Germinal center (tissue), 1 donor: Measurements from ENCODE around the gene TSN.

ENCODE experiments used
- DNase-seq: peaks from one replicate; pipeline ENCODE4 v3.0.0; 2012; ENCODE audit warnings: mixed read lengths, low spot score

Gene TSN

DNA sequence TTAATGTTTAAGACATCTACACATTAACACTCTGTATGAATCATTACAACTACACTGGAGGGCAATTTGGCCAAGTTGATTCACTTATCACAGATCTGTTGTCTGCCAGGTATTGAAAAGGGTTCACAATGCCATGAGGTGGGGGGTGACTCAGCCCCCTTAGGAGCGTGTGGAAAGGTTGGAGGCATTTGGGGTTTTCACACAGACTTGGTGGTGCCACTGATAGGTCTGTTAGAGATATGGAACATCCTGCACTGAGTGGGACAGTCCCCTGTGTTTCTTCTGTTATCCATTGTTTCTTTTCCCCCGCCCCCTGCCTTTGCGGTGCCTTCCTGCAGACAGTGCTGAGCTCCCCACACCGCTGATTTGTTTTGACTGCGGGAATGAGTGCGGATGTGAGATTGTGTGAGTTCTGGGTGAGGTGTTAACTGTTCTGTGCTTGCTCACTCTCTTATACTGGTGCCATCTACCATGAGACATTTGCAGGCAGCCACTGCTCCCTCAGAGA is 9.3 kb upstream of the TSN start:
- DNase-seq = no peak

- DNase-seq = no peak
Measured at GRCh38 chr2:121748202-121748601, 7.2 kb upstream of the TSN start.

DNA sequence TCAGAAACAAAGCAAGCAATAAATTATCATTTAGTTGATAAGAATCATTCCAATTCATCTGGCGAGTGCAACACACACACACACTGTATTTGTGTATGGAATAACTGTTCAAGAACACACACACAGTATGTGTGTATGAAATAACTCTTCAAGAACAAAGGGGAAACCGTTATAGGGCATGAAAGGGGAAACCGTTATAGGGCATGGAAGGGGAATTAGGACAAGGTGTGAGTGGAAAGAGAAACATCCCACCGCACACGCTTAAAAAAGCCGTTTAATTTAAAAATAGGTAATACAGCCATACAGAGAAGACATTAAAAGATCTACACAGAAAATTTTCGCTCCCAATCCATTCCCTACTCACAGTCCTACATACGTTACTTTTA is 607 bp upstream of the TSN start:
- no peak for DNase-seq

GRCh38 chr2:121764681-121765228 is 9.3 kb downstream of the TSN start:
- DNase-seq = no peak

GRCh38 chr2:121766624-121767023 is 11.2 kb downstream of the TSN start:
- no peak for DNase-seq

DNA sequence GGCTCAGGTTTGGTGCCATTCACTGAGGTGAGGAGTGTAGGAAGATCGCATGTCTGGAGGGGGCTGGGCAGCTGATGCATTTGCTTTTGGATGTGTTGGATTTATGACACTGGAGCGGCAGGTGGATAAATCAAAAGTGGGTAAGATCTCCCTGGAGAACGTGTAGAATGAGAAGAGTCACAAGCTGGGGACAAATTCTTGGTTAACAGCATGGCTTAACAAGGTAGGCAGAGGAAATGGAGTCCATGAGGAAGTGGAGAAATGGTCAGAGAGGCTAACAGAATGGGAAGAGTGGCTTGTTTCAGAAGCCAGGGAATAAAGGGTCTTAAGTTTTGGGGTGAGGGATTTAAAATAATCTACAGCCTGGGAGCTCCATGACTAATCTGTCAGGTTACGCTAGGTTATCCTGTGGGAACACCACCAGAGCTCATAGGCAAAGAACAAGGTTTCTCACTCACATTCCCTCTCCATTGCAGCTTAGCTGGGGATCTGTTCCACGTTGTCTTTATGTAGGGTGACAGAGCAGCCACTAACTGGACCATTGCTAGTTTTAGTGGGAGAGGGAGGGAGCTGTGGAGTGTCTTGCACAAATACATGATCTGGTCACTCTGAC is 12.8 kb downstream of the TSN start:
- DNase-seq = no peak

GRCh38 chr2:121771976-121772742 is 16.7 kb downstream of the TSN start:
- no peak for DNase-seq

GRCh38 chr2:121774235-121774634 is 18.8 kb downstream of the TSN start:
- DNase-seq = no peak

DNA sequence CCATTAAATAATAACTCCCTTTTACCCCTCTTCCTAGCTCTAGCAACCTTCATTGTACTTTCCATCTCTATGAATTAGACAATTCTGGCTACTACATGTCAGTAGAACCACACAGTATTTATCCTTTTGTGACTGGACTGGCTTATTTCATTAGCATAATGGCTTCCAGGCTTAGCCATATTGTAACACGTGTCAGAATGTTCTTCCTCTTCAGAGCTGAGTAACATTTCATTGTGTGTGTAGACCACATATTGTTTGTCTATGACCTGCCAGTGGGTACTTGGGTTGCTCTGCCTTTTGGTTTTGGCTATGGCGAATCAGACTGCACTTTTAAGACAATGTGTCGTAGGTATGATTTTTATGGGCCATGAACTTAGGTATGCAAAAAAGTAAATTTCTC is 20.9 kb downstream of the TSN start:
- DNase-seq = no peak

DNA sequence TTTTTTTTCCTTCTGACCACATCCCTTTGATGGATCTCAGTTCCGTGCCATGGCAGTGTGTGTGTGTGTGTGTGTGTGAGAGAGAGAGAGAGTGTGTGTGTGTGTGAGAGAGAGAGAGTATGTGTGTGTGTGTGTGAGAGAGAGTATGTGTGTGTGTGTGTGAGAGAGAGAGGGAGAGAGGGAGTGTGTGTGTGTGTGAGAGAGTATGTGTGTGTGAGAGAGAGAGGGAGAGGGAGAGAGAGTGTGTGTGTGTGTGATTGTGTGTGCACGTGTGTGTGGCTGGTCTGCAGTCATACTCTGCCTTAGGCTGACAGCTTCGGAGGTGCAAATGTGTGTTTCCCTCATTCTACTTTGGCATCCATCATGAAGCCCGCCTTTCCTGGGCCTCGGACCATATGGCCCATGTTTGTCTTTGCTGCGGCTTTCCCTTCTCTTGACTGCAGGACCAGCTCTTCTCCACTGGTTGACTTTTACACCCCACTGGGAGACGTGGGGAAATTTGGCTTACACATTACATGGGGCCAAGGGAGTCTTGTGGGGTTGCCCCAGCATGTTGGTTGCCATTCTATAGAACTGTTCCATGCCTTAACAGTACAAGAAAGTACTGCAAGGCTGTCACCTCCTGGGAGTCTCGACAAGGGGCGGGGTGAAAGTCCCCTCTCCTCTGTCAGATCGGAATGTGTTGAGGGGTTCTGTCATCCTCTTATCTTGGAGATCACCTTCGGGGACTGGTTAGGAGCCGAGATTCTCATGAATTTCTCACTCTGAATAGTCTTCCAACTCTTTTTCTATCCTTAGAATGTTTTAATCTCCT is 21.6 kb downstream of the TSN start:
- DNase-seq = no peak

- no peak for DNase-seq
Measured at GRCh38 chr2:121777699-121778058, 22.2 kb downstream of the TSN start.

- no peak for DNase-seq
Measured at GRCh38 chr2:121778741-121779487, 23.5 kb downstream of the TSN start.

GRCh38 chr2:121783180-121783579 is 27.7 kb downstream of the TSN start:
- no peak for DNase-seq

DNA sequence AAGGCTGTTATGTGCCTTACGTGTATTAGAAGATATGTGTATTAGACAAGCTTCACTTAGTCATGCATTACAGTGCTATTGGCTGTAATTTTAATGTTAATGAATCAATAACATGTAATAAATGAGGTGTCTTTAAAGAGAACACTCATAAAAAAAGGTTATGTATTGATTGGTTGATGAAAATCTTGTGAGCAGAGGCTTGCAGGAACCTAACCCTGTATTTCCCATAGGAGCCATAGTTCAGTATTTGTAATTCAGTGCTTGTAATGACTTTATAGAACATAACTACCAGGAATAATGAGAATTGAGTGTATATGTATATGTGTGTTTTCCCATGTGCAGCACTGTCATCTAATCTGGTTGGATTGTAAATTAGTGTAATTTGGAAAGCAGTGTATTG is 33.2 kb downstream of the TSN start:
- DNase-seq = no peak

DNA sequence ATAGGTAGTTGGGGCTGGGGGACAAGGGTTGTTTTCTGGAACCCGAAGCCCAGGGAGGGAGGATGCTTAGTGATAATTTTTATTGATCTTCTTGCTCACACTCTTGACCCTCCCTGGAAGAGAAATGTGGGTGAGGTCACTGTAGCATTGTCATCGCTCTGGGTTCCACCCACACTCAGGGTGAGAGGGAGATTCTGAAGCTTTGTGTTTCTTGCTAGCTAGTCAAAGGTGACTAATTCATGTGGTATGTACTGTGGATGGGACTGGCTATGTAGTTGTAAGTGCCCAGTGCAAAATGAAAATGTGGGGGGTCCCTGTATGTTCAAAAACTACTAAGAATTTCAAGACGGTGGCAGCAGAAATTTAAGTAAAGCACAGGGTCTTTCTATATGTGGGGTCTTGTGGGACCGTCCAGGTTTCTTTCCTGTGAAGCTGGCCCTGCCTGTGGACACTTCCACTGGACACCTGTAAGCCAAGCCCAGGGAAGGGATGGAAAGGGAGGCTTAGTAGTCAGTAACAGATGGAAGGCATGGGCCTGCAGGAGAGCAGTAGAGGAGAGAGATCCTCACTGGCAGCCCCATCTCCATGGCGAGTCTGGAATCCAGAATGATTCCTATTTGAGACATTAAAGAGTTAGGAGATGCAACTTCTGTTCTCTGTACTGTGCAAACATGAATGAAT is 35.0 kb downstream of the TSN start:
- DNase-seq = no peak

GRCh38 chr2:121791290-121791689 is 35.8 kb downstream of the TSN start:
- no peak for DNase-seq

DNA sequence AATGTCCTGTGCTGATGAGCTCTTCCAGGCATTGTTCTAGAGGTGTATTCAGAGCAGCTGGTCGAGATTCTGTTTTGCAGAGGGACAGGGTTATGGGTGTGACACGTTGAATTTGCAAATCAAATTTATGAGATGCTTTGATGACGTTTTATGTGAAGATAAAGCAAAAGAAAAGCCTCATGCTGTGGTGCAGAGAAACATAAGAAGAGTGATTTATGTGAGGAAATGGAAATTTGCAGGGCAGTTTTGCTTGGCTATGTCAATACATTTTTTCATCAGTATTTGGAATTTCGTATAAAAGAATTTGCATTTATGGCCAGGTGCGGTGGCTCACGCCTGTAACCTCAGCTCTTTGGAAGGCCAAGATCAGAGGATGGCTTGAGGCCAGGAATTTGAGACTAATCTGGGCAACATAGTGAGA is 36.4 kb downstream of the TSN start:
- no peak for DNase-seq

DNA sequence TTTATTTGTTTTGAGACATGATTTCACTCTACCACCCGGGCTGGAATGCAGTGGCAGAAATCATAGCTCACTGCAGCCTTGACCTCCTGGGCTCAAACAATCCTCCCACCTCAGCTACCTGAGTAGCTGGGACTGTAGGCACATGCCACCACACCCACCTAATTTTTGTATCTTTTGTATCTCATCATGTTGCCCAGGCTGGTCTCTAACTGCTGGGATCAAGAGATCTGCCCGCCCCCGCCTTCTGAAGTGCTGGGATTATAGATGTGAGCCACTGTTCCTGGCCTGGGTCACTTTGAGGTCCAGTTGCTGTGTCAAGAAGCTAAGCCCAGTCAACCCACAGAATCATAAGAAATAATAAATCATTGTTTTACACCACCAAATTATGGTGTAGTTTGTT is 38.4 kb downstream of the TSN start:
- DNase-seq = no peak

GRCh38 chr2:121794233-121794632 is 38.8 kb downstream of the TSN start:
- DNase-seq = no peak

DNA sequence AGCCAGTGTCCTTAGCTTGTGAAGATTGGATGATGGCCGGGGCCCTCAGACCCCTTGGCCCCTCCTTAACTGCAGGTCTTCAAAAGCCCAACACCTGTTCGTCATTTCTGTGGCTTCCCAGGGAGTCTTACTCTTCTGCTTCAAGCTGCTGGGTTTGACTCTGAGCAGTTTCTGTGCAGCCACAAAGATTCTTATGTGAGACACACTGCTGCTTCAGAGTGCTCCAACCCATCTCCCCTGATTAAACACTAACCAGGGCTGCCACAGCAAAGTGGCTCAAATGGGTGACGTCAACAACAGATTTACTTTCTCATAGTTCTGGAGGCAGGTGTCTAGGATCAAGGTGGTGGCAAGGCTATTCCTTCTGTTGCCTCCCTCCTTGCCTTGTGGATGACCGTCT is 40.8 kb downstream of the TSN start:
- DNase-seq = no peak

- DNase-seq = no peak
Measured at GRCh38 chr2:121798617-121799016, 43.2 kb downstream of the TSN start.
